ENCODE data around the gene C1QBP. TPM values are rescaled to one million over a fixed set of nuclear protein-coding genes. Genes with fewer than 3 reads are reported as not detected.
"Not testable (repeated sequence)": the region's sequence is repeated elsewhere in the genome, so short reads cannot be mapped to it uniquely, and the experiment has no call there.

Gene C1QBP
- total RNA-seq, 1 experiment from 2014 or later, result 308 TPM

DNA sequence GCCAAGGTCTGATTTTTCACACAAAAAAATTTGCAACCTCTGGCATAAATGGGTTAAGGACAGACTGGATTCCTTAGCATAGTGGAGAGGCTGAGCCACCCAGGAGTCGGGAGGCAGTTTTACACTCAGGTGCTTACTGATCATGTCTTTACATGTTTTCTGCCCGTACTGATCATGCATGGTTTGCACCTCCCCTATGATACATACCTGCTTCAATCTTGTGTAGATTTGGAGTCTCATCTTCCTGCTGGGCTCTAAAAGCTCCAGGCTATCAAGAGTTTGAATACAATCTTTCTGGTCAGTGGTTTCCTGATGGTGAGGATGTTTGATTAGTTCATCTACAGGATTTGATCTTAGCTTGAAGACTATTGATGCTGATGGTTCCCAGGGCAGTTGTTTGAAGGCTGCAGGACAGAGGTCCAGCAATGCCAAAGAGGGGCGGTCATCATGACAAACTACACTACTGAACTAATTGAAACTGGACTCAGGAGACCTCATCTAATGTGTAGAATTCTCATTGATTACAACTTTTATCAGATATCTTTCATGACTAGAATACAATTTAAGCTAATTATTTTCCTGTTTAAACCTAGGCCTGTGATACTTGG, 6.9 kb downstream of the C1QBP start:
- Histone ChIP-seq H3K4me2 (ENCODE audit: low read length) (no peak overlapping the region), H3F3A (ENCODE audit: low read length, unreplicated experiment) (peaks cover 4% of the 10 kb centered on the region), H3K4me1 (ENCODE audit: insufficient read depth, low read length) (peaks cover 9% of the 10 kb centered on the region), H3K4me3 (ENCODE audit: low read length) (no peak overlapping the region), H3K27ac (ENCODE audit: low read length) (no peak overlapping the region), H3K9me2 (replicated peaks; ENCODE audit: low read length) (no peaks in the 10 kb centered on the region), H3K9ac (ENCODE audit: low read length) (no peak overlapping the region), H3K27me3 (ENCODE audit: low read length) (no peaks in the 10 kb centered on the region), H2AFZ (ENCODE audit: low read length) (no peak overlapping the region), H3K36me3 (ENCODE audit: low read depth, low read length) (peaks cover 40% of the 10 kb centered on the region), H3K79me2 (ENCODE audit: low read length) (peaks cover 23% of the 10 kb centered on the region), H3K9me3 (ENCODE audit: low read length) (no peaks in the 10 kb centered on the region), H4K20me1 (ENCODE audit: low read length) (peaks cover 5% of the 10 kb centered on the region; the same call in 1 of the 2 replicates)
- TF ChIP-seq CTCF (conservative IDR thresholded peaks at IDR 0.05; ENCODE audit: low read depth, low read length), result no peak
- ATAC-seq (no peak), DNase-seq (no peak)
- intact Hi-C loops (cut with micrococcal nuclease), result no loop called here
- POLR2A ChIA-PET (ENCODE audit: unreplicated experiment), result no interaction called here
- CTCF ChIA-PET, result no interaction called here
- no TSS peak for BruUV-seq (replicated peaks)

DNA sequence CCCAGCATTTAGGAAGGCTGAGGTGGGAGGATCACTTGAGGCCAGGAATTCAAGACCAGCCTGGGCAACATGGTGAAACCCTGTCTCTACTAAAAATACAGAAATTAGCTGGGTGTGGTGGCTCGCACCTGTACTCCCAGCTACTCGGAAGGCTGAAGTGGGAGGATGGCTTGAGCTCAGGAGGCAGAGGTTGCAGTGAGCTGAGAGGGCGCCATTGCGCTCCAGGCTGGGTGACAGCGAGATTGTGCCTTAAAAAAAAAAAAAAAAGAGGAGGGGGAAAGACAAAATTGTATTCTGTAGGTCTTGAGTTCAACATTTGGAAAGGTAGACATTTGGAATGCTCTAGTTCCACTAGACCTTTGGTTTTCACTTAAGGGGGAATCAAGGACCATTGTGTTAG, 7.7 kb downstream of the C1QBP start:
- BruUV-seq (replicated peaks), result not testable (repeated sequence)

GRCh38 chr17:5430413-5430999, 8.4 kb downstream of the C1QBP start:
- Histone ChIP-seq H2AFZ (ENCODE audit: low read length) (no peak overlapping the region), H3K9me2 (replicated peaks; ENCODE audit: low read length) (no peaks in the 10 kb centered on the region), H3K27ac (ENCODE audit: low read length) (no peak overlapping the region), H3F3A (ENCODE audit: low read length, unreplicated experiment) (peaks cover 4% of the 10 kb centered on the region), H4K20me1 (ENCODE audit: low read length) (peaks cover 5% of the 10 kb centered on the region; the same call in 1 of the 2 replicates), H3K9ac (ENCODE audit: low read length) (no peak overlapping the region), H3K4me1 (ENCODE audit: insufficient read depth, low read length) (no peaks in the 10 kb centered on the region), H3K79me2 (ENCODE audit: low read length) (peaks cover 9% of the 10 kb centered on the region), H3K27me3 (ENCODE audit: low read length) (no peaks in the 10 kb centered on the region), H3K4me2 (ENCODE audit: low read length) (no peak overlapping the region), H3K36me3 (ENCODE audit: low read depth, low read length) (peaks cover 44% of the 10 kb centered on the region), H3K9me3 (ENCODE audit: low read length) (no peaks in the 10 kb centered on the region), H3K4me3 (ENCODE audit: low read length) (no peak overlapping the region)
- DNase-seq (no peak), ATAC-seq (no peak)
- ChIA-PET CTCF (interaction anchor here (0.7 kb wide), 1 partner anchor 1087 kb away, joined by 14 read pairs; no protein-coding TSS in a partner anchor), POLR2A (ENCODE audit: unreplicated experiment) (interaction anchor here (0.7 kb wide), 1 partner anchor 1722 kb away, joined by 23 read pairs; no protein-coding TSS in a partner anchor)
- no TSS peak for BruUV-seq (replicated peaks)
- TF ChIP-seq EZH2phosphoT487 (IDR thresholded peaks at IDR 0.05; ENCODE audit: borderline replicate concordance, low read length), result no peak
- no peak for TF ChIP-seq EZH2 (IDR thresholded peaks at IDR 0.05; ENCODE audit: low read length, unreplicated experiment)
- no peak for TF ChIP-seq CTCF (conservative IDR thresholded peaks at IDR 0.05; ENCODE audit: low read depth, low read length)
- intact Hi-C loops (cut with micrococcal nuclease), result no loop called here

More for the DNA sequence above, 7.7 kb downstream of the C1QBP start:
- H3K27me3 ChIP-seq (ENCODE audit: low read length); H3K9ac ChIP-seq (ENCODE audit: low read length); H3F3A ChIP-seq (ENCODE audit: low read length, unreplicated experiment); intact Hi-C loops (cut with micrococcal nuclease); H4K20me1 ChIP-seq (ENCODE audit: low read length); H3K4me2 ChIP-seq (ENCODE audit: low read length); ATAC-seq; H3K9me2 ChIP-seq (replicated peaks; ENCODE audit: low read length); H3K27ac ChIP-seq (ENCODE audit: low read length); H3K4me3 ChIP-seq (ENCODE audit: low read length); H2AFZ ChIP-seq (ENCODE audit: low read length); DNase-seq; H3K9me3 ChIP-seq (ENCODE audit: low read length); H3K4me1 ChIP-seq (ENCODE audit: insufficient read depth, low read length): not testable (repeated sequence)
- ChIA-PET POLR2A (ENCODE audit: unreplicated experiment) (interaction anchor here (0.7 kb wide), 1 partner anchor 1721 kb away, joined by 23 read pairs; no protein-coding TSS in a partner anchor), CTCF (interaction anchor here (0.7 kb wide), 1 partner anchor 1087 kb away, joined by 14 read pairs; no protein-coding TSS in a partner anchor)
- H3K79me2 ChIP-seq (ENCODE audit: low read length), result peaks cover 15% of the 10 kb centered on the region
- H3K36me3 ChIP-seq (ENCODE audit: low read depth, low read length), result peaks cover 37% of the 10 kb centered on the region
